ENCODE measurements around the gene BEND5. TPM values are rescaled to one million over a fixed set of nuclear protein-coding genes. Genes with fewer than 3 reads are reported as not detected.

BEND5 gene
- total RNA-seq, 1 experiment from 2014 or later = not detected

DNA sequence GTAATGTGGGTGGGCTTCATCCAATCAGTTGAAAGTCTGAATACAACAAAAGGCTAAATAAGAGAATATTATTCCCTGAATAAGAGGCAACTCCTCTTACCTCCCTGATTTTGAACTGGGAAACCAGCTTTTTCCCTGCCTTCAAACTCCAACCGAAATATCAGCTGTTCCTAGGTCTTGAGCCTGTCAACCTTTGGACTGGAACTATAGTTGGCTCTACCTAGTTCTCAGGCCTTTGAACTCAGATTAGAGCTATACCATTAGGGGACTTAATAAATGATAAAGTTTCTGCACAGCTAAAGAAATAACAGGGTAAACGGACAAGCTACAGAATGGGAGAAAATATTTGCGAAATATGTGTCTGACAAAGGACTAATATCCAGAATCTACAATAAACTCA lies 43.8 kb upstream of the BEND5 start:
- no peak overlapping the region for H3K4me3 ChIP-seq (ENCODE audit: low read depth in 2 of 2, low read length in 2 of 2)
- H3K27me3 ChIP-seq (ENCODE audit: control insufficient read depth, insufficient read depth, low read length) = no peaks in the 10 kb centered on the region
- no peak for TF ChIP-seq POLR2AphosphoS5 (IDR thresholded peaks at IDR 0.05; ENCODE audit: low read depth, low read length)
- TF ChIP-seq TCF7L2 (IDR thresholded peaks at IDR 0.05; ENCODE audit: low read depth, low read length) = no peak
- no peak for TF ChIP-seq CTCF (IDR thresholded peaks at IDR 0.05)
- no peak for TF ChIP-seq REST (IDR thresholded peaks at IDR 0.05; ENCODE audit: insufficient read depth in 1 of 2, low read depth in 2 of 2, low read length in 1 of 2)
- TF ChIP-seq SIN3A (IDR thresholded peaks at IDR 0.05; ENCODE audit: borderline replicate concordance, insufficient read depth, low read depth, low read length) = no peak
- no peak for ATAC-seq
- no peak for DNase-seq (ENCODE audit: low read depth, low spot score)
- POLR2A ChIA-PET = no interaction called here
- CTCF ChIA-PET = no interaction called here
- H3K27ac ChIP-seq (ENCODE audit: low read length) = no peak overlapping the region
- no TSS peak for BruUV-seq (replicated peaks)
- H3K9me3 ChIP-seq (ENCODE audit: control insufficient read depth, insufficient read depth, low read depth, low read length) = no peaks in the 10 kb centered on the region
- intact Hi-C loops (cut with micrococcal nuclease; ENCODE audit: unreplicated experiment) = loop anchor here (5.0 kb wide), 1 partner anchor 143 kb away; no protein-coding TSS in a partner anchor
- no peaks in the 10 kb centered on the region for H3K4me1 ChIP-seq (ENCODE audit: control insufficient read depth, insufficient read depth, low read length)
- in situ Hi-C loops (cut with HindIII; ENCODE audit: low pct_unique_long_range_greater_than_20kb, low sequenced_read_pairs) = no loop called here
- no peaks in the 10 kb centered on the region for H3K36me3 ChIP-seq (ENCODE audit: control insufficient read depth, insufficient read depth, low read length)

- Histone ChIP-seq H3K4me1 (ENCODE audit: control insufficient read depth, insufficient read depth, low read length) (no peaks in the 10 kb centered on the region), H3K36me3 (ENCODE audit: control insufficient read depth, insufficient read depth, low read length) (no peaks in the 10 kb centered on the region), H3K4me3 (ENCODE audit: low read depth in 2 of 2, low read length in 2 of 2) (no peak overlapping the region), H3K27me3 (ENCODE audit: control insufficient read depth, insufficient read depth, low read length) (no peaks in the 10 kb centered on the region), H3K9me3 (ENCODE audit: control insufficient read depth, insufficient read depth, low read depth, low read length) (no peaks in the 10 kb centered on the region), H3K27ac (ENCODE audit: low read length) (no peak overlapping the region)
- intact Hi-C loops (cut with micrococcal nuclease; ENCODE audit: unreplicated experiment) (loop anchor here (2.0 kb wide), 1 partner anchor 243 kb away; no protein-coding TSS in a partner anchor), in situ Hi-C loops (cut with HindIII; ENCODE audit: low pct_unique_long_range_greater_than_20kb, low sequenced_read_pairs) (no loop called here)
- BruUV-seq (replicated peaks) = no TSS peak
- ChIA-PET CTCF (interaction anchor here (1.3 kb wide), 1 partner anchor 140 kb away, joined by 11 read pairs; no protein-coding TSS in a partner anchor), POLR2A (no interaction called here)
- ATAC-seq = peak; percentile 82
- peak; percentile 28 for DNase-seq (ENCODE audit: low read depth, low spot score)
- no peak for TF ChIP-seq POLR2AphosphoS5 (IDR thresholded peaks at IDR 0.05; ENCODE audit: low read depth, low read length)
- no peak for TF ChIP-seq TCF7L2 (IDR thresholded peaks at IDR 0.05; ENCODE audit: low read depth, low read length)
- TF ChIP-seq SIN3A (IDR thresholded peaks at IDR 0.05; ENCODE audit: borderline replicate concordance, insufficient read depth, low read depth, low read length) = no peak
- peak; percentile 89 for TF ChIP-seq CTCF (IDR thresholded peaks at IDR 0.05)
- no peak for TF ChIP-seq REST (IDR thresholded peaks at IDR 0.05; ENCODE audit: insufficient read depth in 1 of 2, low read depth in 2 of 2, low read length in 1 of 2)
Measured at GRCh38 chr1:48817505-48818114, 40.9 kb upstream of the BEND5 start.
